Limb (tissue), 2 donors: ENCODE data around the gene KCNIP1.

Experiments
- DNase-seq, 2 donors: peaks; one replicate each; pipeline ENCODE4 v3.0.0-alpha.2; 2016; ENCODE audit errors: extremely low spot score in 2 of 2

The KCNIP1 gene

DNA sequence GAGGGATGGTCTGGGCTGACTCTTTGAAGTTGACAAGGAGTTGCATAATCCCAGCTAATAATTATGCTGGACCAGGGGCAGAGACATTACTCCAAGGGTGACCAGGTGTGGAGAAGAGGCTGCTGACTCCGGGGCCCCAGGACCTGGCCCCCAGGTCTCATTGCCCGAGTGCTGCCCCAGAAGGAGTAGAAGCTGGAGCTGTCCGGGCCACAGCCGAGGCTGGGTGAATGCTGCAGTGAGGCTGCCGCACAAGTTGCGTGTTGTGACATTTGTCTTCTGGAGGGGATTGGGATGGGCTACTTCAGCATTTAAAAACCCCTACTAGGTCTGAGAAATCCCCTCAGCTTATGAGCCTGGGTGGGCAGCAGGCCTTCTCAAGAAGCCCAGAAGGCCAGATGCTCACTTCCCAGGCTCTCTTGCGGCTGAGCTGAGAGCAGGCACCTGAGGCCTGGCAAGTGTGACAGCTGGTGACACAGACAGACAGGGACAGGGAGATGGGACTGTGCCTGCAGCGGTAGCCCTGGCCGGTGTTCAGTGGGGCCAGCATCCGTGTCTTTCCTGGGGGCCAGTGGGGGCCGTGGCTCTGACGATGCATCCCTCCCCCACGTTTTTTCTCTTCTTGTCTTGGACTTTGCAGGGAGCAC, 122.8 kb downstream of the KCNIP1 start:
- no peak for DNase-seq

DNA sequence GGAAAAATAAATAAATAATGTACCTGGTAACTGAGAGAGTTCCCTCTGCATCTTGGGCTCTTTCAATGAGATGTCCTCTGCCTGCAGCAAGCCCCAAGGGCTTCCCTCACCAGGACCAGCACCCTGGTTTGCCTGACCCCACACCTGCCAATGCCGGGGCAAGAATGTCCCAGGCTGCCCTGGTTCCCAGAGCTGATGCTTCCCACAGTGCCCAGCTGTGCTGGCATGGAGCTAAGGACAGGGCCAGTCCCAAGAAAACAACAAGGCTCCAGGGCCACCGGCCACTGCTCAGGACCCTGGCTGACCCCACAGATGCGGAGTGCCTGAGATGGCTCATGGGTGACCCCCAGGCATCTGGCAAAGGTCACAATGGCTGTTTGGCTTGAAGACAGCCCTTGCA, 123.5 kb downstream of the KCNIP1 start:
- no peak for DNase-seq

DNA sequence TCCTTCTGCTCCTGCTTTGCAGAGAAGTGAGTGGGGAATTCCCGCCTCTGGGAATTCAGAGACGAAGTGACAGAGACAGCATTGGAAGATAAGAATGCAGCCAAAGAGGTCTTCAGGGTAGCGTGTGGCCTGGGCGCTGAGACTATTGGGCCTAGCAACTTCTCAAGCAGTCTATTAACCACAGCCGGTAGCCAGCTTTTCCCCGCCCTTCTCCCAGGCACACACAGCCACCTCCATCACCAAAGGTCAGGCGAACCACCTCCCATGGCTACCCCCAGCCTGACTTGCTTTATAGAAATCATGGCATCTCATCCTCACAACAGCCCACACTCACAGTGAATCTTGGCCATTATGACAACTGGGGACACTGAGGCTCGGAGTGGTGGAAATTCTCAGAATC, 124.2 kb downstream of the KCNIP1 start:
- no peak for DNase-seq

DNA sequence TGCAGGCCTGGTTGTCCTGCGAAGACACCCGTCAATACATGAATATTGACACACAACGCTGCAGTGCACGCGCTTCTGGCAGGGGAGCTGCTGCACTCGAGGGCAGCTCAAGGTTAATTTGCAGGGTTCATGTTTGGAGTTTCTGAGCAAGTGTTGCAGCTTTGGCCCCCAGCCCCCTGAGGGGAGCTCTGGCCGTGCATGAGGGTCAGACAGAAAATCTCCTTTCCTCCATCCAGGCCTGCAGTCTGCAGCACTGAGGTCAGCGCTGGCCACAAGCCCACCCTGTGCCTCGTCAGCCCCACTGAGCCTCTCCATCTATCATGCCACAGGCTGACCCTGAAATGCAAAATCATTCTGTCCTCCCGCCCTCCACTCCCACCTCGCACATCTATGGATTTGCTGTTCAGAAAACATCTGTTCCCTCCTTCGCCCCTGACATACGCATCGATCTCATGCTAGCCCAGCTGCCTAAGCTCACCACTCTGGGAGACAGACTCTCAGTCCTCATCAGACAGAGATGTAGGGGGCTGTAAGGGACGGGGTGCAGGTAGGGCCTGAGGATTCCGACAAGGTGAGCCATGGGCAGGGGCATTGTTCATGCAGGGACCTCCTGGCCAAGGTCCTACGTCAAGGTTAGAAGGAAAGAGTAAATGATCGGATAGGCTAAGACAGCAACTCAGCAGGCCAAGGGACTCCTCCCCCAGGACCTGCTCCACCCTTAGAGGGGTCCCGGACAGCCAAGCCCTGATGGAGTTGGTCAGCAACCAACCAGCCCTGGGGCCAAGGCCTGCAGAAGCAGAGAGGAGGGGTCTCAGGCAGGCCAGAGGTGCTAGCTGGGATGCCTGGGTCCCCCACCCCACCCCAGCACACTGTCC, 125.1 kb downstream of the KCNIP1 start:
- DNase-seq = no peak

DNA sequence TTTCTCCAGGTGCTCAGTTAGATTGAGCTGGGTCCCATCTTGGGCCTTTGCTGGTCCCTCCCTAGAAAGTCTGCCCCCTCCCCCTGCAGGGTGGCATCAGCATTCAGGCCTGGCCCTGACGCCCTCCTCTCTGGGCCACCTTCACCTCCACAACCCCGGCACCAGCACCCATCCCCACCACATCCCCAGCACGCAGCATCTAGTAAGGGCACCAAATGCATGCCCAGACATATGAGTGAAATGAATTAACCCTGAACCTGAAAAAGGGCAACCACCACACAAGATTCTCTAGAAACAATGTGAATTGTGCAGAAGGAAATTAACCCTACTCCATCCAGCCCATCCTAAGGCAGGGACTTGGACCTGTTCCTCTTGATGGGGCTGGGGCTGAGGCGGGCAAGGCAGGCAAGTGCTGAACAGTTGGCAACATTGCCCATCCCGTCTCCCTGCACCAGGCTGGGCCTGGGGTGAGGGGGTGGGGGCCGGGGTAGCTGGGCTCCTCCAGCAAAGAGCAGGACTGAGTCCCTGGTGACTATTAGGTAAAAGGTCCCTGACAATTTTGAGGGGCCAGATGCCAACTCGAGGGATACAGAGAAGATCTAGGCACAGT, 125.9 kb downstream of the KCNIP1 start:
- no peak for DNase-seq

DNA sequence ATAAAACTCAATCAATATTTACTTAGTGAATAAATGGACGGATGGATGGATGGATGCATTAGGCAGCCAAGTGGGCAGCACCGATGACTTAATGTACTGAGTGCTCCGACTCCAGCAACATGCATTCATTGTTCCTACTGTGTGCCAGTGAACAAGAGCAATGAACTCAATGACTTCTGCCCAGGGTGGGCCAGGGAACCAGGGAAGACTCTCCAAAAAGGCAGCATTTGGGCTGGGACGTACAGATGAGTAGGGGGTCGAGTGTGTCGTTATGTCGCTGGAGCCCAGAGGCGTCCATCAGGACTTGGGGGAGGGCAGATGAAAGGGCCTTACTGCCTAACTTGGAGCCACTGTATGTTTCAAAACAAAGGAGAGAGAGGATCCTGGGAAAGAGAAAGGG, 126.4 kb downstream of the KCNIP1 start:
- DNase-seq = no peak

DNA sequence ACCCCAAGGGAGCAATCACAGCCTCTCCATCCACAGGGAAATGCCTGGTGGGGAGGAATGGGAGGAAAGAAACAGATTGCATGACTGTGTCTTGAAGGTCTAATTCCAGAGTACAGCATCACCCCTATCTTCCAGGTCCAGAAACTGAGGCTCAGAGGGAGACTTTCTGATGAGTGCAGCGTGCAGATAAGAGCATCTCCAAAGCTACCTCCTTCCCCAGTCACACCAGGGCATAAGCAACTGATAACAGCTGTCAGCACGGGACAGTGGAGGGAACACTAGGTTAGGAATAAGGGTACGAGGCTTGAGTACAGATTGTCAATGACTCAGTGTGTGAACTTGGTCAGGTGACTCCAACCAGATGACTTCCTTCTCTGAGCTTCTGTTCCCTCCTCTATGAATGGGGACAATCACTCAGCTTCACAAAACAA, 126.9 kb downstream of the KCNIP1 start:
- DNase-seq = no peak

DNA sequence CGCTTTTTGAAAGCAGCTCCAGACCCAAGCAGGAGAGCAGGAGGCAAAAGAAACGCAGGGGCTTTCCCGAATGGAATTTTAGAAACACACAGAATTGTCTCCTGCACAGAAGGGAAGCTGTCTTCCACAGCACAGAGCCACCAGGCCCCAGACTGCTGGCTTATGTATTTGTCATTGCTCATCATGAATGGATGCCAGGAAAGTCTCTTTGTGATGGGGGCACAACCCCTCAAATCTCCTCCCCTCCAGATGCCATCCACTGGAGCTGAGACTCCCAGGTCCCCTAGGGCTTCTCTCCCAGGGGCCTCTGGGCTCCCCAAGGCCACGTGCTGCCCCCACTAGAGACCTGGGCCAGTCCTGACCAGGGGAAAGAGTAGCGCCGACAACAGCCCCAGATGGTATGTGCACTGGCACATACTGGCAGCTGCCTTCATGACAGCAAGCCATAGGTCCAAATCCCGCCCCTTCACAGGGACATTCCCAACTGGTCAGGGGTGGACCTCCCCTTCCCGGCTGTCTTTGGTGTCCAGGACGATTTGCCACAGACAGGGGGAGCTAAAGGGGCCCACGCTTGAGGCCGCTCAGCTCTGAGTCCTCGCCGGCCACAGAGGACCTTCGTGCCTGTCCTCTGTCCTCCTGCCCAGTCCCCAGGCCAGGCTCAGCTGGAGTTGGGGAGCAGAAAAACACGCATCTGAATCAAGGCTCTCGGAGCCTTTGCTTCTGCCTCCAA, 127.8 kb downstream of the KCNIP1 start:
- DNase-seq = no peak

DNA sequence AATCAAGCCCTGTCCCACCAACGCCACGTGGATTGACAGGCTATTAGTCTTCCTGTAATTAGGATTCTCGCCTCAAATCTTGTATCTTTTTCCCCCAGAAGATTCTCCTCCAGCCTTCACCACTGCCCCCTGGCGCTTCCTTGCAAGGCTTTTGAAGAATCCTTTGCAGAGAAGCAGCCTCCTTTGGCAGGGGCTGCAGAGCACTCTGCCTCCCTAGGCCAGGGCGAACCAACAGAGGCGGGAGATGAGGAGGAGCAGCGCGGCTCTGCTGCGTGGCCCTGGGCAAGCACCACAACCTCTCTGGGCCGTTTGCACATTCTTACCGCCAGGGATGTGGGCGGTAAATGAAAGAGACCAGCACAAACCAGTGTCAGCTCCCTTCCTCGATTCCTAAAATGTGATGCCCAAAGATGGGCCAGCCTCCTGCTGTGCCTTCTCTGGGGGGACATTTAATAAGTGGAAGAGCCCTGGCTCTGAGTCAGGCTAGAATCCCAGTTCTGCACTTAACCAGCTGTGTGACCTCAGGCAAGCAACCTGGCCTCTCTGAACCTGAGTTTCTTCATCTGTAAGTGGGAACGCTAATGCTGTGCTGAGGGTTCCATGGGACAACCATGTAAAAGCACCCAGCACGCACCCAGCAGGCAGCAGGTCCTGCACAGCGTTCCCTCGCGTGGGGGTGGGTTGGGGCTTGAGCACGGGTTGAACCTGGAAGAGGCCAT, 128.6 kb downstream of the KCNIP1 start:
- no peak for DNase-seq

DNA sequence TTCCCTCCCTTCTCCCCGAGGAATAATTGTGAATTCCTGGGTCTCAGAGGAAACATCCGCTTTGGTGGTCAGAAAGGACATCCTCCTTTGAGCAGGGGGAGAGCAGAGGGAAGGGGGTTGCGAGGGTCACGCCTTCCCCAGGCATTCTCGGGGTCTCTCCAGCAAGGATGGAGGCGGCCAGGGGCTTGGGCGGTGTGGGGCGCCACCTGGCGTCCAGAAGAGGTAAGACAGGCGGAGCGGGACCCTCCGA, 129.1 kb downstream of the KCNIP1 start:
- peak in 1 of 2 donors; percentile 91 for DNase-seq

DNA sequence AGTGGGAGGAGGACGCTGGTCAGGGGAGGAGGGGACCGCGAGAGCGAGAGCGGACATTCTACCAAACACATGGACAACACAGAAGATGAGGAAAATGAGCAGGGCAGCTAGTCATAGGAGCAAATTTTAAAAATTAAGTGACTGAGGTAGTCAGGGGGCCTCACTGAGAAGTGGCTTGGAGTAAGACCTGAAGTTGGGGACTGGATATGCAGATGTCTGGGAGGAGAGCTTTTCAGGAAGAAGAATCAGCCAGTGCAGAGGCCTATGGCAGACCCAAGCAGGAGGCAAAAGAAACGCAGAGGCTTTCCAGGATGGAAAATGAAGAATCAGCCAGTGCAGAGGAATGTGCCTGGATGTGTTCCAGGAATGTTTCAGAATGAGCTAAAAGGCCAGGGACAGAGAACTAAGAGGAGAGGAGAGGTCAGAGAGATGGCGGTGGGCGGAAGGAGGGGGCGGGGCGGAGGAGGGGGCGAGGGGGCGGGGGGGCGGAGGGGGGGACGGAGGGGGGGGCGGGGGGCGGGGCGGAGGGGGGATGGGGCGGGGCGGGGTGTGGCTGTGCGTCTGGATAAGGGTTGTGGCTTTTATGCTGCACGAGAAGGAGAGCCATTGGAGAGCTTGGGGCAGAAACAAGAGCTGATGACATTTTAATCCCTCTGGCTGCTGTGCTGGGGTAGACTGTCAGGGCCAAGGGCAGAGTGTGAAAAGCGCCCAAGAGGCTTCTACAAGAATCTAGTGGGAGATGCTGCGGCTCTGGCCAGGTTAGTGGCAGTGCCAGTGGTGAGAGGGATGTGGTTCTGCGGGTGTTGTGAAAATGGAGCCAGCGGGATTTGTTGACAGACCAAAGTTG, 129.6 kb downstream of the KCNIP1 start:
- peak in 1 of 2 donors; percentile 91 for DNase-seq

DNA sequence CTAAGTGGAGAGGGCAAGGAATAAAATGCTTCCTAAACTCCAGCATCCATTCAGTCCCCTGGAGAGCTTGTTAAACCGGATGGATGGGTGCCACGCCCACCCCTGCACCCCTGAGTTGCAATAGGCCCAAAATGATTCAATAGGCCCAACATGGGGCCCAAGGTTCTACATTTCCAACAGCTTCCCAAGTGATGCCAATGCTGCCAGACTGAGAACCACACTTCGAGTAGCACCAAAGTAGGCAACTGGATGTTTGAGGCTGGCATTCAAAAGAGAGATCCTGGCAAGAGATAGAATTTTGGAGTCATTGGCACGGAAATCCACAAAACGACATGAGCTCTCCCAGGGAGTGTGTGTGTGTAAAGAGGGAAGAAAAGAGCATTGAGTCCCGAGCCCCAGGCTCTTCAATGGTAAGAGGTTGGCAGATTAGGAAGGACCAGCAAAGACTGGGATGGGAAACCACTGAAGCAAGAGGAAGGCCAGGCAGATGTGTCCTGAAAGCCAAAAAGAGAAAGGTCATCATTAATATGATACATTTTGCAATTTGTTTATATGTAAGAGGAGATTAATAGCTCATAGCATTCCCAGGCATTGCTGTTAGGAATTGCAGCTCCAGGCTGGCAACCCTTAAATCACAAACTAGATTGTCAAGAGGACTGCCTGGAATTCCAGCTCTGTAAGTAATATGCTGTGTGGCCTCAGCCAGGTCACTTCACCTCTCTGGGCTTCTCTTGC, 130.6 kb downstream of the KCNIP1 start:
- no peak for DNase-seq

DNA sequence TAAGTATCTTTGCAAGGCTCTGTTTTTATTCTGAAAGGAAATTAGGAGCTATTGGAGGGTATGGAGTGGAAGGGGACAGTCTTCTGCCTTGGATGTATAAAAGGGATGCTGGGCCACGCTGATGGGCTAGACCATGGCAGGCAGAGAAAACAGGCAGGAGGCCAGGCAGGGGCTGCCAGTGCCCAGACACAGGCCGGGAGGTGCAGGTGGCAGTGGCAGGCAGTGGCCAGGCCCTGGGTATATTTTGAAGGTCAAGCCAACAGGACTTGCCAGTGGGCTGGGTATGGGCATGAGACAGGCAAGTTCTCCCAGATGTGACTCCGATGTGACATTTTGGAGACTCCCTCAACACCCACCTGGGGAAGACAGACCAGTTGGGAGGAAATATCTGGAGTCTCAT, 131.9 kb downstream of the KCNIP1 start:
- no peak for DNase-seq

DNA sequence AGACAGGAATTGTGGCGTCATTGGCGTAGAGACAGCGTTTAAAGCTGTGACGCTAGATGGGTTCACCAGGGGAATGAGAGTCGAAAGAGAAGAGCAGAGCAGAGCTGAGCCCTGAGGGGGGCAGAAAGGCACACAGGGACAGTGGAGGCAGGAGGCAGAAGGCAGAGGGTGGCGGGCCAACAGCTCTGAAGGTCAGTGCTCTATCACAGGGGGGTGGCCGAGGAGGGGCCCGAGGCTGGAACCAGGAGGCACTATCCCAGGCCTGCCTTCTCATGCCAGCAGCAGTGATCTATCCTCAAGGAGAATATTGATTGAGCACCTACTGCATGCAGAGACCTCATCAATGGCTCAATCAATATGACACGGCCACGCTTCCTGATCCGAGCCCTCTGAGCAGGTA, 132.4 kb downstream of the KCNIP1 start:
- DNase-seq = no peak

DNA sequence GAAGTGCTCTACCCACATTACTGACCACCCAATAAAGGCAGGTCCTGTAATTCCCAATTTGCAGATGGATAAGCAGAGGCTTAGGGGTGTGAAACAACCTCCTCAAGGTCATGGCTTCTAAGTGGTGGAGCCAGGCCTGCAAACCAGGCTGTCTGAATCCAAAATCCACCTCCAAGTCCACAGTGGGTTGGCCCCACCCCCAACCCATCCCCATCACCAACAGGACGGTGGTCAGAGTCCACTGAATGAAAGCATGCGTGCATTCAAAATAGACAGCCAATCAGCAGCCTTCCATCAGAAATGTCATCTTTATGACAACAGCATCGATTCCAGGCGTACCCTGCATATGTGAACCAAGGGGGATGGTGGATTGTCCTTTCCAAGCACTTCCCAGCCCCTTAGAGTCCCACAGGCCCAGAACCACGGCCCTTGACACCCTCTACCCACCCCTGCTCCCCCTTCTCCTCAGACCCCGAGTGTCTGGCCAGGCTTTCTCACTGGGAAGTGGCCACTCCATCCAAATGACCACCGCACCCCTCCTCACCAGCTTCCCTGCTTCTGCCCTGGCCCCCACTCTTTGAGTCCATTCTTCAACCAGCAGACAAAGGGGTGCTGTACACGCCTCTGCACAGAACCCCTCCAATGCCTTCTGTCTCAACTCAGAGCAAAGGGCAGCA, 133.1 kb downstream of the KCNIP1 start:
- DNase-seq = no peak

DNA sequence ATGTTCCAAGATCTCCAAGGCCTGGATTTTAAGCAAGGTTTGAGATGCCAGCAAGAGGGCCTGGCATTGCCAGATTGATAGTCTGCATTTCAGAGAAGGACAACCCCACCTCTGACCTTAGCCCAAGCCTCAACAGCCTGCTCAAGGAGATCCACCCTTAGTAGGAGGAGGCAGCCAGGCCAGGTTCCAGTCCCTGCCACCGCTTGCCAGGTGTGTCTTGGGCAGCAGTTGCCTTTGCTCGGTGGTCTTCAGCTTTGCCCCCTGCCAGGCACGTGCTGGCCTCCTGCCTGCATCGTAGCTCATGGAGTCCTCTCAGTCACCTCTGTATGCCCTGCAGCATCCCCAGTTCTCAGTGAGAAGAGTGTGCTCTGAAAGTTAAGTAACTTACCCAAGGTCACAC, 134.2 kb downstream of the KCNIP1 start:
- no peak for DNase-seq

DNA sequence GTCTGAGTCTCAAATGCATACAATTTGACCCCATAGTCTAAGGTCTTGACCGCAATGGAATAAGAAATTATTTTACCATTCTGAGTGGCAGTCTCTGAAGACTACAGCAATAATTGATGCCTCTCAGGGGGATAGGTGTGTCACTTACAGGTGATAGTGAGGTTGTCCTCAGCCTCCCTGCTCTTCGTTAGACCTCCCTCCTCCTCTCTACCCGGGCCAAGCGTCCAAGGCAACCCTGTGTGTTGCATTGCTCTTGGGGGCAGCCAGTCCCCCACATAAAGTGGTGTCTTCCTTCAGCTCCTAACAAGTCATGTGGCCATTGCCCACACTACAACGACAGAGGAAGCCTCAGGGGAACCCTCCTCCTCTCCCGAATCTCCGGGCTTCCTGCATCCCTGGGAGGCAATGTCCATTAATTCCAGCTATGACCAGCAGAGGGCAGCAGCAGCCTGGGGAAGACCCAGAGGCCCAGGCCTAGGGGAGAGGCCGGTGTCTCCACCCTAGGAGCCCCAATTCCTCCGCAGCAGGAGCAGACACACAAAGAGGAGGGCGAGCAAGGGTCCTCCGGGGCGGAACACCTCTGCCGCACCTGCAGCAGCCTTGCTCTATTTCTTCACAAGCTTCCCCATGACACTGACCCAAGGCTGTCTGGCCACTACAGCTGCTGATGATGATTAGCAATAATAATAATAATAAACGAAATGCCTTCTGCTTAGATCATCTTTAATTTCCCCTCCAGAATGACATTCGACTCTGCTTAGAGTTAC, 134.8 kb downstream of the KCNIP1 start:
- peak; percentile 38 to 84 for DNase-seq

DNA sequence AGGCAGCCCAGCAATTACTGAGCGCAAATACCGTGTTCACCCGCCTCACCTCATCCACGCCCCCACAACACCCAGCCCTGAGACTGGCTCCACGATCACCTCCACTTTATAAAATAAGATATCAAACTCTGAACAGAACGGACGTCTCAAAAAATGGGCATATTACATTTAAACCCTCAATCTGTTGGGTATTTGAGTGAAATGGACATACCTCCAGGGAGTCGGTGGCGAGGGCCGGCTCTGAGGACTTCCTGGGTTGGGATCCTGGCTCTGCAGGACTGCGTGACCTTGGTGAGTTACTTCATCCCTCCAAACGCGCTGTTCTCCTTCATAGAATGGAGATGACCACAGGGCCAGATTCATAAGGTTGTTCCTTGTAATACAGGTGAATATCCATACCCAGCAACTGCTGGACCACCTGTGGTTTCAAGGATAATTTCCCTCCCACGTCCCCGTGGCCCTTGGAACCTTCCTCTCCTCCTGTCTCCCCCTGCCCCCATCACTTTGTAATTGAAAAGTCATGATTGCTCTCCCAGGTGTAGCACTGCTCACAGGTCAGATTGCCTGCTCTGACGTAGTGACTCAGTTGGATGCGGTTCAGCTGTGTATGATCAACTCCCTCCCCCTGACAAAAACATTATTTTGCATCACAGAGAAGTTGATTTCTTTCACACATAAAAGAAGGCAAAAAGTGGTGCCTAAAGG, 135.6 kb downstream of the KCNIP1 start:
- no peak for DNase-seq
